ENCODE measurements around the gene MEOX2. TPM values are rescaled to one million over a fixed set of nuclear protein-coding genes. Genes with fewer than 3 reads are reported as not detected.

MEOX2 gene
- polyA plus RNA-seq, 1 of the 3 experiments (the other 2 are of a cell fraction): not detected

DNA sequence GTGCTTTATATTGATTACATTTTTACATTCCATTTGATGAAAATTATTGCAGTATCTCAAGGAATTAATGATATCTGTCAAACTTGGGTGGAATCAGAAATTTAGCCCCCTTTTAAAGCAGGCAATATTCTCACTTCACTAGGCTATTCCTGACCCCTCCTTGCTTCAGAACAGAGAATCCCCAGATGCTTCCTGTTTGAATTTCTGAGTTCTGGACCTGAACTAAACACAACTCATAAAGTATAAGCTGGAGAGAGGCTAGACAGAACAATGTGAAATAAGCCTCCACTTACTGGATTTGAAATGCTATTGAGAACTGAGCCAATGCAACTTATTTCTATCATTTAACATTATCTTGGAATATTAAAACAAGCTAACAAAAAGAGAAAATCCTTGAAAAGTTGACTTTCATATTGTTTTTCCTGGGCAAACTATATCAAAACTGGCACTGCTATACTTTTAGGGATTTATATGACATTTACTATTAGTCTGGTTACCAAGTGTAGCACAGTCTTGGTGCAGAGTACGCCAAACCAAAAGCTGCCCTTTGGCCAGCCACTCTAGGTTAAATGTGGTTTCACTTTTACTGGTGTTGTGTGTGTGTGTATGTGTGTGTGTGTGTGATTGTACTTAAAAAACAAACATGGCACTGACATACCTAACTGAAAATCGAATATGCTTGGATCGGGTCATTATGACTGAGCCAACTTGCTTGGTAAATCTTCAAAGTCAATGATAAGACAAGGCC is 105.7 kb downstream of the MEOX2 start (continued):
- no peak for TF ChIP-seq TEAD4 (IDR thresholded peaks at IDR 0.05; ENCODE audit: borderline replicate concordance, insufficient read depth)
- no peak for TF ChIP-seq RFX5 (IDR thresholded peaks at IDR 0.05; ENCODE audit: low read length)

- Histone ChIP-seq H4K20me1 (ENCODE audit: insufficient read depth) (no peaks in the 10 kb centered on the region), H3K27me3 (ENCODE audit: insufficient read depth) (no peaks in the 10 kb centered on the region), H3F3A (replicated peaks; ENCODE audit: insufficient read depth) (no peaks in the 10 kb centered on the region), H3K36me3 (replicated peaks in 1 of 2; ENCODE audit: control insufficient read depth in 1 of 2, insufficient read depth in 2 of 2, low read length in 1 of 2) (no peaks in the 10 kb centered on the region), H3K4me2 (no peak overlapping the region), H3K9me3 (no peaks in the 10 kb centered on the region; the same call in 1 of the 2 replicates), H3K4me3 (ENCODE audit: low read depth in 2 of 2, low read length in 1 of 2) (no peak overlapping the region), H3K4me1 (ENCODE audit: control insufficient read depth in 1 of 2, insufficient read depth in 2 of 2, low read depth in 1 of 2, low read length in 1 of 2) (no peaks in the 10 kb centered on the region), H3K9ac (no peak overlapping the region), H3K79me2 (ENCODE audit: insufficient read depth) (no peaks in the 10 kb centered on the region), H2AFZ (ENCODE audit: low read depth) (no peak overlapping the region), H3K9me2 (no peaks in the 10 kb centered on the region), H3K27ac (ENCODE audit: low read depth in 2 of 2, low read length in 1 of 2) (no peak overlapping the region)
- no peak for DNase-seq
- TF ChIP-seq GABPA (IDR thresholded peaks at IDR 0.05; ENCODE audit: low read depth) (no peak), TCF12 (IDR thresholded peaks at IDR 0.05) (no peak), CHD2 (IDR thresholded peaks at IDR 0.05; ENCODE audit: low read length, partially characterized antibody) (no peak), USF2 (IDR thresholded peaks at IDR 0.05; ENCODE audit: borderline replicate concordance, low read depth, low read length) (no peak), GATA2 (CRISPR knock-in tag; IDR thresholded peaks at IDR 0.05) (no peak), ZBTB33 (IDR thresholded peaks at IDR 0.05; ENCODE audit: borderline replicate concordance, low read depth) (no peak), FOSL2 (IDR thresholded peaks at IDR 0.05; ENCODE audit: borderline replicate concordance, low read depth) (no peak), YY1 (IDR thresholded peaks at IDR 0.05; ENCODE audit: low read depth) (no peak), POLR2AphosphoS5 (IDR thresholded peaks at IDR 0.05; ENCODE audit: low read depth, low read length) (no peak), MEF2A (IDR thresholded peaks at IDR 0.05; ENCODE audit: borderline replicate concordance, low read depth) (no peak), SMC3 (IDR thresholded peaks at IDR 0.05; ENCODE audit: low read depth, low read length) (no peak), EP300 (IDR thresholded peaks at IDR 0.05; ENCODE audit: borderline replicate concordance in 1 of 2, low read depth in 1 of 2, low read length in 1 of 2) (no peak), RXRA (IDR thresholded peaks at IDR 0.05; ENCODE audit: borderline replicate concordance, low read depth) (no peak), SIN3A (IDR thresholded peaks at IDR 0.05; ENCODE audit: borderline replicate concordance, low read depth, low read length) (no peak), RAD21 (IDR thresholded peaks at IDR 0.05; ENCODE audit: low read length) (no peak), REST (IDR thresholded peaks at IDR 0.05; ENCODE audit: low read depth, low read length) (no peak), NFIC (IDR thresholded peaks at IDR 0.05; ENCODE audit: borderline replicate concordance) (no peak)
- ChIA-PET POLR2A (no interaction called here), CTCF (interaction anchor here (1.0 to 1.1 kb wide), 2 partner anchors 8 to 24 kb away, joined by 3 to 5 read pairs; no protein-coding TSS in a partner anchor)
- WGBS (ENCODE audit: low lambda C conversion rate): 78% methylated on average over 2 of the region's 2 CpGs
These were observed 108.9 kb downstream of the MEOX2 start for GRCh38 chr7:15577600-15577999.

All from SK-N-SH (cell line).